ENCODE measurements around the gene MRPL4. TPM values are rescaled to one million over a fixed set of nuclear protein-coding genes. Genes with fewer than 3 reads are reported as not detected.

Gene MRPL4
- total RNA-seq, 1 experiment from 2014 or later: 112 TPM

GRCh38 chr19:10206226-10206885, 45.7 kb upstream of the MRPL4 start:
- intact Hi-C loops (cut with micrococcal nuclease; ENCODE audit: unreplicated experiment): no loop called here
- no peak for TF ChIP-seq CTCF (conservative IDR thresholded peaks at IDR 0.05; ENCODE audit: low read depth, low read length)
- TF ChIP-seq EZH2 (IDR thresholded peaks at IDR 0.05; ENCODE audit: borderline replicate concordance, low read depth, low read length, poor library complexity, severe bottlenecking): no peak
- H3K9me3 ChIP-seq (ENCODE audit: low read depth, low read length, poor library complexity, severe bottlenecking): no peaks in the 10 kb centered on the region
- no peak overlapping the region for H3K4me3 ChIP-seq (ENCODE audit: low read depth, low read length, poor library complexity, severe bottlenecking)
- ChIA-PET CTCF (interaction anchor here (0.7 kb wide), 1 partner anchor 44 kb away, joined by 3 read pairs; no protein-coding TSS in a partner anchor), POLR2A (ENCODE audit: low non-redundant PET) (no interaction called here)
- H3K27me3 ChIP-seq (replicated peaks; ENCODE audit: insufficient read depth, low read depth, low read length, poor library complexity): no peaks in the 10 kb centered on the region
- no peaks in the 10 kb centered on the region for H3K36me3 ChIP-seq (ENCODE audit: insufficient read depth, low read length, poor library complexity, severe bottlenecking)
- DNase-seq (ENCODE audit: low spot score): no peak
- no peaks in the 10 kb centered on the region for H3K4me1 ChIP-seq (ENCODE audit: insufficient read depth, low read length, poor library complexity, severe bottlenecking)
- no TSS peak for BruUV-seq (replicated peaks)
- H3K27ac ChIP-seq (ENCODE audit: low read depth, low read length, poor library complexity, severe bottlenecking): no peak overlapping the region

- H3K27me3 ChIP-seq (replicated peaks; ENCODE audit: insufficient read depth, low read depth, low read length, poor library complexity): no peaks in the 10 kb centered on the region
- BruUV-seq (replicated peaks): no TSS peak
- H3K9me3 ChIP-seq (ENCODE audit: low read depth, low read length, poor library complexity, severe bottlenecking): no peaks in the 10 kb centered on the region
- intact Hi-C loops (cut with micrococcal nuclease; ENCODE audit: unreplicated experiment): no loop called here
- no peak for TF ChIP-seq EZH2 (IDR thresholded peaks at IDR 0.05; ENCODE audit: borderline replicate concordance, low read depth, low read length, poor library complexity, severe bottlenecking)
- no peak for TF ChIP-seq CTCF (conservative IDR thresholded peaks at IDR 0.05; ENCODE audit: low read depth, low read length)
- no peak overlapping the region for H3K4me3 ChIP-seq (ENCODE audit: low read depth, low read length, poor library complexity, severe bottlenecking)
- CTCF ChIA-PET: no interaction called here
- no peak overlapping the region for H3K27ac ChIP-seq (ENCODE audit: low read depth, low read length, poor library complexity, severe bottlenecking)
- no peak for DNase-seq (ENCODE audit: low spot score)
- H3K36me3 ChIP-seq (ENCODE audit: insufficient read depth, low read length, poor library complexity, severe bottlenecking): no peaks in the 10 kb centered on the region
- H3K4me1 ChIP-seq (ENCODE audit: insufficient read depth, low read length, poor library complexity, severe bottlenecking): no peaks in the 10 kb centered on the region
- POLR2A ChIA-PET (ENCODE audit: low non-redundant PET): no interaction called here
Observed at GRCh38 chr19:10207026-10207425, 45.0 kb upstream of the MRPL4 start.

GRCh38 chr19:10209315-10209714, 42.7 kb upstream of the MRPL4 start:
- intact Hi-C loops (cut with micrococcal nuclease; ENCODE audit: unreplicated experiment): no loop called here
- no peaks in the 10 kb centered on the region for H3K9me3 ChIP-seq (ENCODE audit: low read depth, low read length, poor library complexity, severe bottlenecking)
- ChIA-PET POLR2A (ENCODE audit: low non-redundant PET) (interaction anchor here (0.7 kb wide), 1 partner anchor 57 kb away, joined by 7 read pairs; no protein-coding TSS in a partner anchor), CTCF (no interaction called here)
- no peaks in the 10 kb centered on the region for H3K27me3 ChIP-seq (replicated peaks; ENCODE audit: insufficient read depth, low read depth, low read length, poor library complexity)
- no peak for DNase-seq (ENCODE audit: low spot score)
- TF ChIP-seq EZH2 (IDR thresholded peaks at IDR 0.05; ENCODE audit: borderline replicate concordance, low read depth, low read length, poor library complexity, severe bottlenecking) (no peak), CTCF (conservative IDR thresholded peaks at IDR 0.05; ENCODE audit: low read depth, low read length) (no peak)
- no peaks in the 10 kb centered on the region for H3K4me1 ChIP-seq (ENCODE audit: insufficient read depth, low read length, poor library complexity, severe bottlenecking)
- BruUV-seq (replicated peaks): no TSS peak
- H3K27ac ChIP-seq (ENCODE audit: low read depth, low read length, poor library complexity, severe bottlenecking): no peak overlapping the region
- H3K4me3 ChIP-seq (ENCODE audit: low read depth, low read length, poor library complexity, severe bottlenecking): no peak overlapping the region
- no peaks in the 10 kb centered on the region for H3K36me3 ChIP-seq (ENCODE audit: insufficient read depth, low read length, poor library complexity, severe bottlenecking)

Measured in A673 (cell line).